ENCODE results near the gene CCR8.

- TF ChIP-seq, protein P1, sequence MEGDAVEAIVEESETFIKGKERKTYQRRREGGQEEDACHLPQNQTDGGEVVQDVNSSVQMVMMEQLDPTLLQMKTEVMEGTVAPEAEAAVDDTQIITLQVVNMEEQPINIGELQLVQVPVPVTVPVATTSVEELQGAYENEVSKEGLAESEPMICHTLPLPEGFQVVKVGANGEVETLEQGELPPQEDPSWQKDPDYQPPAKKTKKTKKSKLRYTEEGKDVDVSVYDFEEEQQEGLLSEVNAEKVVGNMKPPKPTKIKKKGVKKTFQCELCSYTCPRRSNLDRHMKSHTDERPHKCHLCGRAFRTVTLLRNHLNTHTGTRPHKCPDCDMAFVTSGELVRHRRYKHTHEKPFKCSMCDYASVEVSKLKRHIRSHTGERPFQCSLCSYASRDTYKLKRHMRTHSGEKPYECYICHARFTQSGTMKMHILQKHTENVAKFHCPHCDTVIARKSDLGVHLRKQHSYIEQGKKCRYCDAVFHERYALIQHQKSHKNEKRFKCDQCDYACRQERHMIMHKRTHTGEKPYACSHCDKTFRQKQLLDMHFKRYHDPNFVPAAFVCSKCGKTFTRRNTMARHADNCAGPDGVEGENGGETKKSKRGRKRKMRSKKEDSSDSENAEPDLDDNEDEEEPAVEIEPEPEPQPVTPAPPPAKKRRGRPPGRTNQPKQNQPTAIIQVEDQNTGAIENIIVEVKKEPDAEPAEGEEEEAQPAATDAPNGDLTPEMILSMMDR (IDR thresholded peaks at IDR 0.05) = no peak
- no peak for TF ChIP-seq POLR2A (IDR thresholded peaks at IDR 0.05)
Measured at GRCh38 chr3:39319249-39319648, 10.3 kb upstream of the CCR8 start.

All from esophagus squamous epithelium (tissue), 4 donors.